ENCODE results near the gene PSD.
A peak's percentile ranks its signal among the peaks of the same experiment; 100 is the strongest.

The PSD gene

DNA sequence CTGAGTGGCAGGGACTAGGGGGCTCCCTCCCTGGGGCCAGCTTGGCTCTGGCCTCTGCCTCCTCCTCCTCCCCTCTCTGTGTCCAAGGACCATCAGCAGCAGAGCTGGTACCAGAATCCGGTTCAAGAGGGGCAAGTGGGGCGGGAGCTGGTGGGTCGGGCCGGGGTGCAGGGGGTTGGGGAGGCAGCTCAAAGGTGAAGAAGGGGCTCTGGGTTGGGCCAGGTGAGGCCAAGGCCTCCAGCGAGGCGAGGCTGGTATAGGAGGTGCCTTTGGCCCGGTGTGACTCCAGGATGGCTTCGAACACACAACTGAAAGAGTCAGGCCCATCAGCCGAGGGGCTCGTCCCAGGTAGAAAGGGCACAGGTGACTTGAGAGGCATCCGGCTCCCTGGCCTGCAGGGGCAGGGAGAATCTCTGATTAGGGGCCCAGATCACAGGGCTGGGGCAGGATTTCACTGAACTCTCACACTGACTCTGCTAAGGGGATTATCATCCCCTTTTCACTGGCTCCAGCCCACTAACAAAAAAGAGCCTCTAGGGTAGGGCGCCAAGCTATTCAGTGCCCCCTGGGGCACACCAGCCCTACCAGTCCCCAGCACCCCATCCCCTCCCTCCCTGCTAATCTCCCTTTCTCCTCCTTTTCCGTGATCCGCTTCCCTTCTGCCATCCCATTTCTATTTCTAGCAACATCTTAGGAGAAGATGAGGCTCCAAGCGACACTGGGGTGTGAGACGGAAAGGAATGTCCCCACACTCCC, 4.6 kb downstream of the PSD start:
- Histone ChIP-seq H3K36me3 (ENCODE audit: control insufficient read depth, insufficient read depth, low read length) (no peaks in the 10 kb centered on the region), H3K9me3 (ENCODE audit: control insufficient read depth, insufficient read depth, low read length) (no peaks in the 10 kb centered on the region), H3K4me3 (ENCODE audit: low read depth, low read length) (no peak overlapping the region), H3K27me3 (ENCODE audit: control insufficient read depth, insufficient read depth, low read length) (peaks cover 27% of the 10 kb centered on the region), H3K9ac (ENCODE audit: low read depth, low read length) (no peak overlapping the region), H3K4me1 (ENCODE audit: control insufficient read depth, insufficient read depth, low read length) (peaks cover 14% of the 10 kb centered on the region)

DNA sequence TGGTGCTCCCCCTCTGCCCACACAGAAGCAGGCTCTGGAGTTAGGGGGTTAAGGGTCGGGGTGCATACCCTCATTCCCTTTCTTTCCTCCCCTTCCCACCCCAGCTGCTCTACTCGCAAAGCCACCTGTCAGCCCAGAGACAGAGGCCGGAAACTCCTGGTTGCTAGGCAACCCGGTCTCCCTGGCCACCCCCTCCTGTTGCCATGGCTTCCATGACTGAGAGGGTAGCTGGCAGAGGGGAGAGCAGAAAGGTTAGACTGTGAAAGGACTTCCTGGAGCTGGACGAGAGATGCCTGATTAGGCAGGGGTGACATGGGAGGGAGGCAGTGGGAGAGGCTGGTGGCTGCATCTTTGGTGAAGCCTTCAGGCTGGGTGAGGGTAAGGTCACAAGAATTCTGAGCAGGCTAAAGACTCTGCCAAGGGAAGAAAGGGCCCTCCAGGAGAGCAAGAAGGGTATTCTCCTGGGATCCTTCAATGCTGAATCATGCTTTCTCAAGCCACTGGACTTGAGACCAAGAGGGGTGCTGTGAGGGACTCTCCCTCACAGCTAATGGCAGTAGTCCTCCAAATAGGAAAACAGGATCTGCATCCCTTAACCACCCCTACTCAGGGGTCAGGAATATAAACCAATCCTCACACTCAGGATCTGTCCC, 5.4 kb downstream of the PSD start:
- no peaks in the 10 kb centered on the region for H3K36me3 ChIP-seq (ENCODE audit: control insufficient read depth, insufficient read depth, low read length)
- H3K9ac ChIP-seq (ENCODE audit: low read depth, low read length): no peak overlapping the region
- no peaks in the 10 kb centered on the region for H3K9me3 ChIP-seq (ENCODE audit: control insufficient read depth, insufficient read depth, low read length)
- H3K4me3 ChIP-seq (ENCODE audit: low read depth, low read length): no peak overlapping the region
- peaks cover 30% of the 10 kb centered on the region for H3K27me3 ChIP-seq (ENCODE audit: control insufficient read depth, insufficient read depth, low read length)
- peaks cover 14% of the 10 kb centered on the region for H3K4me1 ChIP-seq (ENCODE audit: control insufficient read depth, insufficient read depth, low read length)

DNA sequence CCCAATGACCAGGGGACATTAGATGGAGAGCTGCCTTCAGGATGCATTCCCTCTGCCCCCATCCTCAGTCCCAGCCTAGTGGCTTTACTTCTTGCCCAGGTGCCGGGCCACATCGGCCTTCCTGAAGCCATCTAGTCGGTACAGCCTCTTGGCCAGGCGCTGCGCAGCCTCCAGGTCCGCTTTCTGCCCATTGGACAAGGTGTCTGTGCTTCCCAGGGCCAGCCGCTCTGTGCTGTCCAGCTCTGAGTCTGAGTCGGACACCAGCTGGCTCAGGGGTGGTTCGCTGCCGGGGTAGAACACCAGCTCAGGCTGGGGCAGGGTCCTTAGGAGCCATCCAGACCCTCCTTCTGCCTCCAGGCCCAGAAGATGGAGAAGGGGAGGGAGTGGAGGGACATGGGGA, 6.3 kb downstream of the PSD start:
- H3K4me3 ChIP-seq (ENCODE audit: low read depth, low read length): no peak overlapping the region
- peaks cover 14% of the 10 kb centered on the region for H3K4me1 ChIP-seq (ENCODE audit: control insufficient read depth, insufficient read depth, low read length)
- no peaks in the 10 kb centered on the region for H3K36me3 ChIP-seq (ENCODE audit: control insufficient read depth, insufficient read depth, low read length)
- H3K27me3 ChIP-seq (ENCODE audit: control insufficient read depth, insufficient read depth, low read length): peaks cover 39% of the 10 kb centered on the region
- no peak overlapping the region for H3K9ac ChIP-seq (ENCODE audit: low read depth, low read length)
- no peaks in the 10 kb centered on the region for H3K9me3 ChIP-seq (ENCODE audit: control insufficient read depth, insufficient read depth, low read length)

DNA sequence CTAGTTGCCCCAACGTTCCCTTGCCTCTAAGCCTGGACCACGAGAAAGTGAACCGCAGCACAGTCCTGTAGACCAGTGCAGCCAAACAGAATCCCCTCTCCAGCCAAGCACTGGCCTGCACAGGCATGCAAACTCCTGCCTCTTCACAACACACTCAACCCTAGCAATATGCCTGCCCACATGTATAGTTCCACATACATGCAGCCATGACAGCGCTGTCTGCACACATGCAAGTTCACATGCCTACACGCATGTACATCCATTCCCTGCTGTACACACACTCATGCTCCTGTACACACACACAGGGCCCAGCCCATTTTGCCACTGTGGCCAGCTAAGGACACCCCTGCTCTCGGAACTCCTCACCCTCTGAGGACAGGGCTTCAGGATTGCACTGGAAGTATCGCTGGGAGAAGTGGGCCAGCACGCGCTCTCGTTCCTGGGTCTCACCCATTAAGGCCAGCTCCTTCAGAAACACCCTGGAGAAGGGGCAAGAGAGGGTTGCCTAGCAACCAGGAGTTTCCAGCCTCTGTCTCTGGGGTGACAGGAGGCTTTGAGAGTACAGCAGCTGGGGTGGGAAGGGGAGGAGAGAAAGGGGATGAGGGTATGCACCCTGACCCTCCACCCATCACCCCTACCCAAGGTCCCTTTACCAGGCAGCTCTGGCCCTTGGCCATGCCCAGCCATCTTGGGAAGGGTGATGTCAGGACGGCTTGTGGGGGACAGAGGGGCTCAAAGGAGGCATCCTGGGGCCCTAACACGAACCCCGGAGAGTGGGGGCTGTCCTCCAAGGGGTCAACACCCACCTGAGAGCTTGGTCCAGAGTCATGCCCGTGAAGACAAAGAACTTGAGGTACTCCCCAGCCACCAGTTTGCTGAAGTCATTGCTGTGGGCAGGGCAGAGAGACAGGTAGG, 7.0 kb downstream of the PSD start:
- peaks cover 14% of the 10 kb centered on the region for H3K4me1 ChIP-seq (ENCODE audit: control insufficient read depth, insufficient read depth, low read length)
- H3K27me3 ChIP-seq (ENCODE audit: control insufficient read depth, insufficient read depth, low read length): peaks cover 40% of the 10 kb centered on the region
- H3K9ac ChIP-seq (ENCODE audit: low read depth, low read length): no peak overlapping the region
- H3K36me3 ChIP-seq (ENCODE audit: control insufficient read depth, insufficient read depth, low read length): no peaks in the 10 kb centered on the region
- no peaks in the 10 kb centered on the region for H3K9me3 ChIP-seq (ENCODE audit: control insufficient read depth, insufficient read depth, low read length)
- H3K4me3 ChIP-seq (ENCODE audit: low read depth, low read length): peak overlapping the region; percentile 61

DNA sequence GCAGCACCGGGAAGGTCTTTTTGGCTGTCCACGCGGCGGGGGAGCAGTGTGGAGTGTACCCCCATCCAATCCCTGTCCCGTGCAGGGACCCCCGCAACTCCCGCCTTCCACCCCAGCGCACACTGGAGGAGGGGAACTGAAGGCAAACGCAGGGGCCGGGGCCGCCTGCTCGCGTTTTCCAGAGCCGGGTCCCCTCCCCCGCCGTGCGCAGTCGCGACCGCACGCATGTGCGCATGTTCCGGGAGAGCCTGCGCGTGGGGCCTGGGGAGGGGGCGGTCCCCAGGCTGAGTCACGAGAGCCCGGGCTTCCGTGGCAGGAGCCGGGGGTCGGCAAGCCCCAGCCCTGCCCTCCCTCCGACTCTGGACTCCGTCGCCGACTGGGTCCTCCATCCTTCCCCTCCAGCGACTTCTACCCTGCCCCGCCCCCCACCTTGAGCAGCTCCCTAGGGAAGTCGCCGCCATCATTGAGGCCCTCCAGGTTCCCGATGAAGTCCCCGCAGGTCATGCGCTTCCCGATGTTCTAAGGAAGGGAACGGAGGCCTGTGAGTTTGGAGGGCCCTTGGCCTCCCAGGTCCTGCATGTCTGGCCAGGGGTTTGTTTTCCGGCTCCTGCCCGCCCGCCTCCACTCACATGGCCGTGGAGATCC, 8.0 kb downstream of the PSD start:
- no peaks in the 10 kb centered on the region for H3K36me3 ChIP-seq (ENCODE audit: control insufficient read depth, insufficient read depth, low read length)
- no peaks in the 10 kb centered on the region for H3K9me3 ChIP-seq (ENCODE audit: control insufficient read depth, insufficient read depth, low read length)
- H3K4me3 ChIP-seq (ENCODE audit: low read depth, low read length): peak overlapping the region; percentile 61
- peaks cover 40% of the 10 kb centered on the region for H3K27me3 ChIP-seq (ENCODE audit: control insufficient read depth, insufficient read depth, low read length)
- H3K9ac ChIP-seq (ENCODE audit: low read depth, low read length): peak overlapping the region; percentile 8
- peaks cover 14% of the 10 kb centered on the region for H3K4me1 ChIP-seq (ENCODE audit: control insufficient read depth, insufficient read depth, low read length)

DNA sequence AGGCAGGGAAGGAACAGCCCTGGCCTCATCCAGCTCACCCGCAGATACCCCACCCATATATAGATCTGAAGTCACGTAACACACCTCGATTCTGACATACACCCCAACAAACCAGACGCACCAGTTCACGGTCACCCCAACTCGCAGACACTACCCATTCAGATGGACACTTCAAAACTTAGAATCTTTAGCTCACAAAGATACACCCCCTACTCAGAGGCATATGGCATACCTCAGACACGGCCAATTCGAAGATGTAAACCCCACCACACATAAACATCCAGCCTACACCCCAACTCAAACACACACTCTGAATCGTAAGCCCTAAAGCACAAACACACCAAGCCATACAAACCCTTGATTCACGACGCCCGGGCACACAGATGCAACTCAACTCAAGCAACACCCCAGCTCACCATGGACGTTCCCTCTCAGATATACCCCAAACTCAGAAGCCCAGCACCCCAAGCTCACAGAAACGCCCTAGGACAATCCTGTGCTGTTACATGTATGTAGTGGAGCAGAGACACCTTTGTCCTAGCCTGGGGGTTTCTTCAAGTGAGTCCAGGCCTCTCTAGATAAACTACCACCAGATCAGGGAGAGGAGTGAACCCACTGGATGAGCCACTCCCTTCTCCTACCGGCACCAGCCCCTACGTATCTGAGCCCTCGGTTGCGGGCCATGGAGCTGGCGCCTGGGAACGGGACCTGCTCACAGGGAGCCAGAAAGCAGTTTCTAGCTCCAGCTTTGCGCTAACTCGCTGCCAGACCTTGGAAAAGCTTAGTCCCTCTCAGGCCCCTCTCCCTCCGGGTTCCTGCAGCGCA, 8.8 kb downstream of the PSD start:
- H3K4me3 ChIP-seq (ENCODE audit: low read depth, low read length): peak overlapping the region; percentile 61
- H3K9ac ChIP-seq (ENCODE audit: low read depth, low read length): peak overlapping the region; percentile 8
- no peaks in the 10 kb centered on the region for H3K36me3 ChIP-seq (ENCODE audit: control insufficient read depth, insufficient read depth, low read length)
- H3K27me3 ChIP-seq (ENCODE audit: control insufficient read depth, insufficient read depth, low read length): peaks cover 40% of the 10 kb centered on the region
- H3K9me3 ChIP-seq (ENCODE audit: control insufficient read depth, insufficient read depth, low read length): no peaks in the 10 kb centered on the region
- H3K4me1 ChIP-seq (ENCODE audit: control insufficient read depth, insufficient read depth, low read length): peaks cover 14% of the 10 kb centered on the region

DNA sequence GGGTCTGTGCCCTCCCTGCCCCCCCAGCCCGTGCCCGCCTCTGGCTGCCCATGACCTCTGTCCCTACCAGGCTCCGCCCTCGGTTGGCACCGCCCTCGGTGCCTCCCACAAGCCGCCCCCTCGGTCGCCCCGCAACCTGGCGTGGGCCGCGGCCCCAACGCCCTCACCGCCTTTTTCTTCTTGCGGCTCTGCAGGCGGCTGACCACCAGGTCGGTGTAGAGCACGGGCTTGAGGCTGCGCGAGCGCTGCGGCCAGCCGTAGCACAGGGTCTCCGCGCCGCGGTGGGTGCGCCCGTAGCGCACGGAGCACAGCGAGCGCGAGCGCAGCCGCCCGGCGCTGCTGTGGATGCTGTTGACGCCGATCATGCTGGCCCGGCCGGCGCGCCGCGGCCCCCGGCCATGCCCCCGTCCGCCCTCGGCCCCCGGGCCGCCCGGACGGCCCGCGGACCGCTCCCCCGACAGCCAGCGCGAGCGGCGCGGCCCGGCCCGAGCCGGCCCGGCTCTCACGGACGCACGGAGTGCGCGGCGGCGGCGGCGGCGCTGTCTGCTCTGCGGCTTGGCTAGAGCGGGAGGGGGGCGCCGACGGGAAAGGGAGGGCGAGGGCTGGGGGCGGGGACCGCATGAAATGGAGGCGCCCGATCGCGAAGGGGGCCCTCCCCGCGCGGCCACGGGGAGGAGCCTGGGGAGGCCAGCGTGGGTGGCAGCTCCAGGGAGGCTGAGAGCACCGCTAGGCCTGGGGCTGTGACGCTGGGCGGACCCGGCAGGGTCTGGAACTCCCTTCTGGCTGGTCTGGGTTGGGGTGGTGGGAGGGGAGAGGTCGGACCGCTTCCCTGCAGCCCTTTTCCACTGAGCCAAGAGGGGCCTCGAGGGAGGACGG, 9.6 kb downstream of the PSD start:
- H3K9me3 ChIP-seq (ENCODE audit: control insufficient read depth, insufficient read depth, low read length): no peaks in the 10 kb centered on the region
- peak overlapping the region; percentile 61 for H3K4me3 ChIP-seq (ENCODE audit: low read depth, low read length)
- peaks cover 3% of the 10 kb centered on the region for H3K36me3 ChIP-seq (ENCODE audit: control insufficient read depth, insufficient read depth, low read length)
- peaks cover 14% of the 10 kb centered on the region for H3K4me1 ChIP-seq (ENCODE audit: control insufficient read depth, insufficient read depth, low read length)
- H3K9ac ChIP-seq (ENCODE audit: low read depth, low read length): no peak overlapping the region
- peaks cover 40% of the 10 kb centered on the region for H3K27me3 ChIP-seq (ENCODE audit: control insufficient read depth, insufficient read depth, low read length)

DNA sequence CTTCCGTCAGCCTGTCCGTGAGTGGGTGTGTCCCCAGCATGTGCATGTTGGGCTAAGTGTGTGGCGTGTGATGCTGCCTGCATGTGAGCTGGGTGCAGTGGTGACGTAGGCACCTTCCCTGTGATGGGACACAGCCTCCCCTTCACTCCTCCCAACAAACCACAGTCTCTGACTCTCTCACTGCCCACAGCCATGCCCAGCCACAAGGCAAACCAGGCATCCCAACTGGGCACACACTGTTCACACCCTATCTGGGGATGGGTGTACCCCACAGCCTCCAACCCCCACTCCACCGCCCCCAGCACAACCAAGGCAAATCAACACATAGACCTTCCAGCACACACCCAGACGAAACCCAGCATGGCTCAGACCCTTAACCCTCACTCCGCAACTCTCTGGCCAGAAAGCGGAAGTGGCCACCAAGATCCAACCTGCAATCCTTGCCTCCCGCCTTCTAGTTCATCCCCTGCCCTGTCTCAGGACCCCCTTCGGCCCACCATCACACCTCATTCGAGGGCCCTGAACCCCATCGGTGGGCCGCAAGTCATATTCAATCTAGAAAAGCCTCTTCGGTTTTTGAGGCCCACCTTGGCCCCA, 10.4 kb downstream of the PSD start:
- Histone ChIP-seq H3K9me3 (ENCODE audit: control insufficient read depth, insufficient read depth, low read length) (no peaks in the 10 kb centered on the region), H3K9ac (ENCODE audit: low read depth, low read length) (no peak overlapping the region), H3K4me3 (ENCODE audit: low read depth, low read length) (peak overlapping the region; percentile 40), H3K4me1 (ENCODE audit: control insufficient read depth, insufficient read depth, low read length) (peaks cover 14% of the 10 kb centered on the region), H3K36me3 (ENCODE audit: control insufficient read depth, insufficient read depth, low read length) (peaks cover 8% of the 10 kb centered on the region), H3K27me3 (ENCODE audit: control insufficient read depth, insufficient read depth, low read length) (peaks cover 40% of the 10 kb centered on the region)

DNA sequence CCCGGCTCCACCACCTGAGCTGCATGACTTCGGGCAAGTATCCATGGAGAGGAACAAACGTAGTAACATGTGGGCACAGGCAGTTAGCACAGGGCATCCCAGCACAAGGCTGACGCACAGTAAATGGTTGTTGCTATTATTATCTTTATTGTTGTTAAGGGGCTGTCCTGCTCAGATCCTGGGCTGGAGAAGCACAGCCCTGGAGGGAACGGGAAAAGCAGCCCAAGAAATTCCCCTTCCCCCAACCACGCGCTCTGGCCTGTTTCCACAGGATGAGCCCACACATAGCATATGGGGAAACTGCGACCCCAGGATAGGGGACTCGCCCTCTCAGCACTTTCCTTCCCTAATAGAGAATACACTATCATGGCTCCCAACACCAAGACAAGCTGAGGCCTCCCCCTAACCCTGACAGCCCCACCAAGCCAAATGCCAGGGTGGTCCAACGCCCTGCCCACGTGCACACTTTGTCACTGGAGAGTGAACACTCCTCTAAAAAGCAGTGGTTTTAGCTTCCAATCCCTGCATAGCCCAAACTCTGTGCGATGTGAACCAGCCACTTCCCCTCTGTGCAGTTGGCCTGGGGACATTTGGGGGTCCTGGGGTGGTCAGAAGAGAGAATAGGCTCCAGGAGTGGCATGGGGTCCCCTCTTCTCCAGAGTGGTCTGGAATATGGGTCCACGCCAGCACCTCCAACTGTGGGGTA, 11.0 kb downstream of the PSD start:
- Histone ChIP-seq H3K4me1 (ENCODE audit: control insufficient read depth, insufficient read depth, low read length) (peaks cover 14% of the 10 kb centered on the region), H3K36me3 (ENCODE audit: control insufficient read depth, insufficient read depth, low read length) (peaks cover 11% of the 10 kb centered on the region), H3K9me3 (ENCODE audit: control insufficient read depth, insufficient read depth, low read length) (no peaks in the 10 kb centered on the region), H3K9ac (ENCODE audit: low read depth, low read length) (no peak overlapping the region), H3K27me3 (ENCODE audit: control insufficient read depth, insufficient read depth, low read length) (peaks cover 40% of the 10 kb centered on the region), H3K4me3 (ENCODE audit: low read depth, low read length) (no peak overlapping the region)
